HG02798 (cell line): ENCODE measurements around the gene GRIK4.

ENCODE experiments used
- ATAC-seq: cut with Tn5 transposase; IDR thresholded peaks from one replicate; pipeline ENCODE4 v1.9.1; 2021; ENCODE audit warnings: mild to moderate bottlenecking; ENCODE audit not compliant: unreplicated experiment, poor library complexity

Gene GRIK4

GRCh38 chr11:120952461-120953434 is 441.2 kb downstream of the GRIK4 start:
- peak; percentile 67 for ATAC-seq

GRCh38 chr11:120954381-120954780 is 442.8 kb downstream of the GRIK4 start:
- no peak for ATAC-seq

GRCh38 chr11:120956710-120957495 is 445.4 kb downstream of the GRIK4 start:
- no peak for ATAC-seq

- no peak for ATAC-seq
These were observed 446.6 kb downstream of the GRIK4 start for GRCh38 chr11:120958185-120958584.

GRCh38 chr11:120959189-120959588 is 447.6 kb downstream of the GRIK4 start:
- ATAC-seq = no peak

GRCh38 chr11:120964857-120965256 is 453.3 kb downstream of the GRIK4 start:
- ATAC-seq = no peak

- ATAC-seq = no peak
These were observed 455.3 kb downstream of the GRIK4 start for GRCh38 chr11:120966840-120967239.

GRCh38 chr11:120969993-120970392 is 458.4 kb downstream of the GRIK4 start:
- ATAC-seq = no peak

- no peak for ATAC-seq
These were observed 460.3 kb downstream of the GRIK4 start for GRCh38 chr11:120971825-120972224.

- ATAC-seq = no peak
These were observed 461.1 kb downstream of the GRIK4 start for GRCh38 chr11:120972621-120973020.

- ATAC-seq = no peak
These were observed 462.0 kb downstream of the GRIK4 start for GRCh38 chr11:120973501-120973900.

GRCh38 chr11:120974466-120974865 is 462.9 kb downstream of the GRIK4 start:
- no peak for ATAC-seq

- ATAC-seq = no peak
These were observed 463.4 kb downstream of the GRIK4 start for GRCh38 chr11:120974965-120975364.

- ATAC-seq = no peak
These were observed 466.0 kb downstream of the GRIK4 start for GRCh38 chr11:120977266-120978137.

- no peak for ATAC-seq
These were observed 467.2 kb downstream of the GRIK4 start for GRCh38 chr11:120978701-120979100.

GRCh38 chr11:120985718-120986569 is 474.4 kb downstream of the GRIK4 start:
- ATAC-seq = peak; percentile 65

GRCh38 chr11:120988603-120989002 is 477.1 kb downstream of the GRIK4 start:
- no peak for ATAC-seq

GRCh38 chr11:120991830-120992686 is 480.5 kb downstream of the GRIK4 start:
- ATAC-seq = no peak
